ENCODE data around the gene PDIA5. TPM values are rescaled to one million over a fixed set of nuclear protein-coding genes. Genes with fewer than 3 reads are reported as not detected.

PDIA5 gene
- total RNA-seq, 2 donors from 2014 or later: 28.0 to 33.2 TPM

- TF ChIP-seq CTCF (IDR thresholded peaks at IDR 0.05): no peak
- Histone ChIP-seq H3K36me3 (no peaks in the 10 kb centered on the region), H3K4me1 (ENCODE audit: control insufficient read depth in 1 of 2, low read depth in 2 of 2) (peaks cover 29 to 78% of the 10 kb centered on the region in 2 donors), H3K27ac (no peak overlapping the region), H3K27me3 (replicated peaks; ENCODE audit: insufficient read depth) (no peaks in the 10 kb centered on the region), H3K9me3 (no peaks in the 10 kb centered on the region), H3K4me3 (no peak overlapping the region)
- DNase-seq (ENCODE audit: low spot score): no peak
- ATAC-seq (ENCODE audit: insufficient number of reproducible peaks, low FRiP score, low read depth): no peak
Observed at GRCh38 chr3:123075359-123075758, 8.5 kb downstream of the PDIA5 start.

- Histone ChIP-seq H3K4me3 (no peak overlapping the region), H3K27ac (peak overlapping the region; percentile 2 to 58), H3K36me3 (no peaks in the 10 kb centered on the region), H3K27me3 (replicated peaks; ENCODE audit: insufficient read depth) (no peaks in the 10 kb centered on the region), H3K4me1 (ENCODE audit: control insufficient read depth in 1 of 2, low read depth in 2 of 2) (peaks cover 32 to 79% of the 10 kb centered on the region in 2 donors), H3K9me3 (no peaks in the 10 kb centered on the region)
- no peak for TF ChIP-seq CTCF (IDR thresholded peaks at IDR 0.05)
- DNase-seq (ENCODE audit: low spot score) (no peak), ATAC-seq (ENCODE audit: insufficient number of reproducible peaks, low FRiP score, low read depth) (no peak)
Observed at GRCh38 chr3:123076112-123076495, 9.3 kb downstream of the PDIA5 start.

- H3K9me3 ChIP-seq: no peaks in the 10 kb centered on the region
- no peak for TF ChIP-seq CTCF (IDR thresholded peaks at IDR 0.05)
- no peak overlapping the region for H3K4me3 ChIP-seq
- peak overlapping the region; percentile 58 to 67 for H3K27ac ChIP-seq
- no peaks in the 10 kb centered on the region for H3K27me3 ChIP-seq (replicated peaks; ENCODE audit: insufficient read depth)
- H3K36me3 ChIP-seq: no peaks in the 10 kb centered on the region
- ATAC-seq (ENCODE audit: insufficient number of reproducible peaks, low FRiP score, low read depth) (no peak), DNase-seq (ENCODE audit: low spot score) (peak; percentile 40)
- peaks cover 33 to 79% of the 10 kb centered on the region in 2 donors for H3K4me1 ChIP-seq (ENCODE audit: control insufficient read depth in 1 of 2, low read depth in 2 of 2)
Observed at GRCh38 chr3:123076496-123077418, 9.9 kb downstream of the PDIA5 start.

GRCh38 chr3:123078101-123078500 lies 11.3 kb downstream of the PDIA5 start:
- Histone ChIP-seq H3K27me3 (replicated peaks; ENCODE audit: insufficient read depth) (no peaks in the 10 kb centered on the region), H3K4me1 (ENCODE audit: control insufficient read depth in 1 of 2, low read depth in 2 of 2) (peaks cover 28 to 79% of the 10 kb centered on the region in 2 donors), H3K27ac (peak overlapping the region in 1 of 2 donors; percentile 33), H3K9me3 (no peaks in the 10 kb centered on the region), H3K36me3 (no peaks in the 10 kb centered on the region), H3K4me3 (no peak overlapping the region)
- TF ChIP-seq CTCF (IDR thresholded peaks at IDR 0.05): no peak
- ATAC-seq (ENCODE audit: insufficient number of reproducible peaks, low FRiP score, low read depth) (no peak), DNase-seq (ENCODE audit: low spot score) (no peak)

- H3K27ac ChIP-seq: no peak overlapping the region
- peaks cover 50 to 98% of the 10 kb centered on the region in 2 donors for H3K4me1 ChIP-seq (ENCODE audit: control insufficient read depth in 1 of 2, low read depth in 2 of 2)
Observed at GRCh38 chr3:123080864-123081562, 14.2 kb downstream of the PDIA5 start.

More at GRCh38 chr3:123080864-123081562, 14.2 kb downstream of the PDIA5 start:
- TF ChIP-seq CTCF (IDR thresholded peaks at IDR 0.05): no peak
- H3K9me3 ChIP-seq: no peaks in the 10 kb centered on the region
- no peaks in the 10 kb centered on the region for H3K36me3 ChIP-seq
- no peak overlapping the region for H3K4me3 ChIP-seq
- no peak for ATAC-seq (ENCODE audit: insufficient number of reproducible peaks, low FRiP score, low read depth)
- DNase-seq (ENCODE audit: low spot score): no peak
- H3K27me3 ChIP-seq (replicated peaks; ENCODE audit: insufficient read depth): no peaks in the 10 kb centered on the region
